ENCODE measurements around the gene RPL11. TPM values are rescaled to one million over a fixed set of nuclear protein-coding genes. Genes with fewer than 3 reads are reported as not detected.
A peak's percentile ranks its signal among the peaks of the same experiment; 100 is the strongest.

Gene RPL11
- total RNA-seq, 1 donor from 2014 or later = 1,285 TPM

GRCh38 chr1:23651069-23651808 lies 40.4 kb upstream of the RPL11 start:
- Mint-ChIP-seq H3K4me1 (ENCODE audit: unreplicated experiment) (no peaks in the 10 kb centered on the region), H3K9me3 (ENCODE audit: unreplicated experiment) (no peaks in the 10 kb centered on the region), H3K4me3 (ENCODE audit: unreplicated experiment) (no peak overlapping the region), H3K36me3 (ENCODE audit: low read depth, unreplicated experiment) (no peaks in the 10 kb centered on the region), H3K27ac (ENCODE audit: unreplicated experiment) (no peak overlapping the region), H3K27me3 (ENCODE audit: unreplicated experiment) (peaks cover 2% of the 10 kb centered on the region)
- DNase-seq (ENCODE audit: low spot score) = no peak
- TF ChIP-seq CTCF (IDR thresholded peaks at IDR 0.05; ENCODE audit: unreplicated experiment) = no peak

DNA sequence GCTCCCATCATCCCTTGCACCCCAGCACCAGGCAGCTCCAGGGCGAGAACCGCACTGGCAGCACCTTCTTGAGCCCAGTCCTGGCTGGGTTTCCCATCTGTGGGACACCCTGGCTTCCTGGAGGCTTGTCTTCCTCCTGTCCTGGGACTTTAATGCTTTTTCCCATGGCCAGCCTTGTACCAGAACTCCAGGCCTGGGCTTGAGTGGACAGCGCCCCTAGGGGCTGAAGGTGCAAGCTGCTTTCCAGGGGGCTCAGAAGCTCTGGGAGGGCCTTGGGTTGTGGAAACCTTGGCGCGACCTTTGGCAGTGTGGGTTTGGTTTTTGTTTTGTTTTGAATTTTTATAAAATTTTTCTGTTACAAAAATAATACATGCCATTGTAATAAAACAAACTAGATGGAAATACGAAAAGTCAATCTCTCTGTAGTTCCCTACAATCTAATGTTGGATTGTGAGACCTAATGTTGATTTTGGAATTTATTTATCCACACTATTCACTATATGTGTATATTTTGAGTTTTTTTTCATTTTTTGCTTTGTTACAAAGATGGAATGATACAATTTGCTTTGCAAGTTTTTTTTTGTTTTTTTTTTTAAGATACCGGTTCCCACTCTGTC lies 33.8 kb upstream of the RPL11 start:
- H3K27ac Mint-ChIP-seq (ENCODE audit: unreplicated experiment) = no peak overlapping the region

GRCh38 chr1:23660671-23661070 lies 30.9 kb upstream of the RPL11 start:
- no peak overlapping the region for H3K27ac Mint-ChIP-seq (ENCODE audit: unreplicated experiment)
- peaks cover 2% of the 10 kb centered on the region for H3K27me3 Mint-ChIP-seq (ENCODE audit: unreplicated experiment)
- no peaks in the 10 kb centered on the region for H3K36me3 Mint-ChIP-seq (ENCODE audit: low read depth, unreplicated experiment)
- no peaks in the 10 kb centered on the region for H3K9me3 Mint-ChIP-seq (ENCODE audit: unreplicated experiment)
- TF ChIP-seq CTCF (IDR thresholded peaks at IDR 0.05; ENCODE audit: unreplicated experiment) = no peak
- H3K4me3 Mint-ChIP-seq (ENCODE audit: unreplicated experiment) = no peak overlapping the region
- H3K4me1 Mint-ChIP-seq (ENCODE audit: unreplicated experiment) = peaks cover 3% of the 10 kb centered on the region
- DNase-seq (ENCODE audit: low spot score) = no peak

More for the DNA sequence above, 33.8 kb upstream of the RPL11 start:
- no peaks in the 10 kb centered on the region for H3K36me3 Mint-ChIP-seq (ENCODE audit: low read depth, unreplicated experiment)
- peak; percentile 84 for DNase-seq (ENCODE audit: low spot score)
- no peaks in the 10 kb centered on the region for H3K4me1 Mint-ChIP-seq (ENCODE audit: unreplicated experiment)
- peak; percentile 89 for TF ChIP-seq CTCF (IDR thresholded peaks at IDR 0.05; ENCODE audit: unreplicated experiment)
- H3K27me3 Mint-ChIP-seq (ENCODE audit: unreplicated experiment) = peaks cover 2% of the 10 kb centered on the region
- H3K9me3 Mint-ChIP-seq (ENCODE audit: unreplicated experiment) = no peaks in the 10 kb centered on the region
- no peak overlapping the region for H3K4me3 Mint-ChIP-seq (ENCODE audit: unreplicated experiment)

- peaks cover 3% of the 10 kb centered on the region for H3K4me1 Mint-ChIP-seq (ENCODE audit: unreplicated experiment)
- H3K4me3 Mint-ChIP-seq (ENCODE audit: unreplicated experiment) = no peak overlapping the region
- H3K36me3 Mint-ChIP-seq (ENCODE audit: low read depth, unreplicated experiment) = no peaks in the 10 kb centered on the region
- DNase-seq (ENCODE audit: low spot score) = no peak
- no peak overlapping the region for H3K27ac Mint-ChIP-seq (ENCODE audit: unreplicated experiment)
- no peak for TF ChIP-seq CTCF (IDR thresholded peaks at IDR 0.05; ENCODE audit: unreplicated experiment)
- H3K27me3 Mint-ChIP-seq (ENCODE audit: unreplicated experiment) = no peaks in the 10 kb centered on the region
- H3K9me3 Mint-ChIP-seq (ENCODE audit: unreplicated experiment) = no peaks in the 10 kb centered on the region
Observed at GRCh38 chr1:23661887-23662286, 29.7 kb upstream of the RPL11 start.
